IPS-18c (cell line): ENCODE data around the gene FMR1NB.

Experiments used
- H3K4me3 ChIP-seq: 2 replicates; pipeline ENCODE4 v1.7.0; 2013; ENCODE audit warnings: low read depth, mild to moderate bottlenecking, low read length, moderate library complexity; ENCODE audit not compliant: insufficient read depth
- H3K9me3 ChIP-seq: one replicate; pipeline ENCODE4 v1.6.1; 2013; ENCODE audit warnings: mild to moderate bottlenecking, low read length, moderate library complexity; ENCODE audit not compliant: control insufficient read depth, insufficient read depth

FMR1NB gene

GRCh38 chrX:148049441-148049840, 68.3 kb downstream of the FMR1NB start:
- peaks cover 3% of the 10 kb centered on the region for H3K9me3 ChIP-seq

GRCh38 chrX:148051973-148052372, 70.8 kb downstream of the FMR1NB start:
- peaks cover 2% of the 10 kb centered on the region for H3K9me3 ChIP-seq
- H3K4me3 ChIP-seq, result no peak overlapping the region

More at GRCh38 chrX:148049441-148049840, 68.3 kb downstream of the FMR1NB start:
- H3K4me3 ChIP-seq, result no peak overlapping the region

- H3K4me3 ChIP-seq, result no peak overlapping the region
- H3K9me3 ChIP-seq, result peaks cover 3% of the 10 kb centered on the region
Measured at GRCh38 chrX:148067285-148067684, 86.1 kb downstream of the FMR1NB start.

- Histone ChIP-seq H3K4me3 (no peak overlapping the region), H3K9me3 (peaks cover 3% of the 10 kb centered on the region)
Measured at GRCh38 chrX:148069759-148070503, 88.8 kb downstream of the FMR1NB start.

GRCh38 chrX:148070504-148070877, 89.4 kb downstream of the FMR1NB start:
- peaks cover 3% of the 10 kb centered on the region for H3K9me3 ChIP-seq
- no peak overlapping the region for H3K4me3 ChIP-seq
